ENCODE results near the gene CALHM5.
A peak's percentile ranks its signal among the peaks of the same experiment; 100 is the strongest.

Gene CALHM5

GRCh38 chr6:116512111-116512559, 696 bp downstream of the CALHM5 start:
- no peak for DNase-seq

GRCh38 chr6:116512734-116513133, 1.3 kb downstream of the CALHM5 start:
- no peak for DNase-seq

- no peak for DNase-seq
Observed at GRCh38 chr6:116513224-116513875, 1.9 kb downstream of the CALHM5 start.

- no peak for DNase-seq
Observed at GRCh38 chr6:116514111-116514510, 2.7 kb downstream of the CALHM5 start.

DNA sequence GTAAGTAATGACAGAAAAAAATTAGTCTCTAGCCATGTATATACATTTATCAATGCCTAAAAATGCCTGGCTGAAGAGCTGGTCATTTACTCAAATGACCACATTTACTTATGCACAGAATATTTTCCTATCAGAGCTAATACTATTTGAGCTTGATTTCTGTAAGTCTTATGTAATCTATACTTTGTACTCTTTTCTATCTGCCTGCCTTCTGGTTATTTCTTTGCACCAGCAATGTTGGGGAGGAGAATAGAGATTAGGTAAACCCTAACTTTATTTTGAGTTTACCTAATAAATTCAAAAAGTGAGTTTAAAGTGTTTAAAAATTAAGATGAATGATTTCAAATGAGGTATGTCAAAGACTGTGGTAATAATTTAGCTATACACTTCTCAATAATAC, 3.7 kb downstream of the CALHM5 start:
- no peak for DNase-seq

DNA sequence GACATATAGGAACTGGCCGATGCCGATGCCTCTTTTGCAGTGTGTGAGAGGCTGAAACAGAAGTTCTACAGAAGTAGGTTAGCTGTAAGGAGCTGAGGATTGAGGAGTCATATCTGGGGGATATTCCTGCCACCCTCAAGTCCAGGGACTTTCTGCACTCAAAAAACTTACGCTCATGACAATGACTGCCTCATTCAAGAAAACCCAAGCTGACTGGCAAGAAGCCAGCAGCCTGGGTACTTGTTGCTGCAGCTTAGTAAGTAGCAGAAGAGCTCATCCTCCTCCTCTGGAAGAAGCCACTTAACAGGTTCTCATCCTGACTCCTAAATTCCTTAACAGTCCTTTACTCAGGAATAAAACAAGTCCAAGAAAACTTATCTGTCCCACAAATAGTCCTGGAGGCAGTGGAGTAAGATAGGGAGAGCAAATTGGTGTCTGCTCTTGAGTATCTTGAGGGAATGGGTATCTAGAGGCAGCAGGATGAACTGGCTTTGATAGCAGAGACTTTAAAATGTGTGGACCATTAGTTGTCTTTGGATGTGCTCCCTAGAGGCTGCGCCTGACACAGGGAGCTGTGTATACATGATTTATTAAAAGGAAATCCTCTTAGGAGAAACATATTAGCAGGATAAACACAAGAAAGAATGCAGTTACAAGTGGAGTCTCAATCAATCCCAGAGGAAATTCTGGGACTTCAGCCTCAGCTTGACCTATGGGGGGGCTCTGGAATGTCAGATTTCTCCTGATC, 7.4 kb downstream of the CALHM5 start:
- no peak for DNase-seq

GRCh38 chr6:116522896-116523295, 11.5 kb downstream of the CALHM5 start:
- DNase-seq, result no peak

DNA sequence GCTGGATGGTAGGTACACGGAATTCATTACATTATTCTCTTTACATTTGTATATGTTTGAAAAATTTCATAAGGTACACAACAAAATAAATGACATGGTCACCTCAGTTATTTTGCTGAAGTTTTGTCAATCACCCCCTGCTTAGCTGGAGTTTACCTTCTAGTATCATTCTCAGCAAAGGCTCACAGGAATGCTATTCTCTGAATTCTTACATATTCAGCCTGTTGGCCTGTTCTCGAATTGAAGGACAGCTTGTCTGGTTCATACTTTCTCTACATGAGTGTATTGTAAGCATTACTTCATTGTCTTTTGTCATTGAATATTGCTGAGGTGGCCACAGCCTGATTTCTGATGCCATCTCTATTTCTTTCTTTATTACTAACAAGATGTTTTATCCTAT, 12.8 kb downstream of the CALHM5 start:
- DNase-seq, result no peak

- no peak for DNase-seq
Observed at GRCh38 chr6:116528133-116528532, 16.7 kb downstream of the CALHM5 start.

DNA sequence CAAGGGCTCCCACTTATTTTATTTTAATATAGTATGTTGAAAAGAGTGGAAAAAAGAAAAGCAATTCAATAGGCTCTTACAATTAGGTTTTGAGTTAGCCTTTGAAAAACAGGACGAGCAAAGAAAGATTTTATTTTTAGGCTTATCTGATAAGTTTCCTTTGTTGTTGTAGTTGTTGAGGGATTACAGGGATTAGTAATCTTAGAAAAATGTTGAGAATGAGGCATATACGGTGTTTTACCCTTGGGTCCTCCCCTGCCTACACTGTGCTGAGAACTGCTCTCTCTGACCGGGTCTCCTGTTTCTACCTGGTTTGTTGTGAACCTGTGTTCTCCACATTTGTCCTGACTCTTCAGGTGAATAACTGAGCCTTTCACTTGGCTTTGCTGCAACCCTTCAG, 17.3 kb downstream of the CALHM5 start:
- DNase-seq, result no peak

GRCh38 chr6:116529466-116530290, 18.2 kb downstream of the CALHM5 start:
- no peak for DNase-seq

GRCh38 chr6:116530436-116530835, 19.0 kb downstream of the CALHM5 start:
- no peak for DNase-seq

DNA sequence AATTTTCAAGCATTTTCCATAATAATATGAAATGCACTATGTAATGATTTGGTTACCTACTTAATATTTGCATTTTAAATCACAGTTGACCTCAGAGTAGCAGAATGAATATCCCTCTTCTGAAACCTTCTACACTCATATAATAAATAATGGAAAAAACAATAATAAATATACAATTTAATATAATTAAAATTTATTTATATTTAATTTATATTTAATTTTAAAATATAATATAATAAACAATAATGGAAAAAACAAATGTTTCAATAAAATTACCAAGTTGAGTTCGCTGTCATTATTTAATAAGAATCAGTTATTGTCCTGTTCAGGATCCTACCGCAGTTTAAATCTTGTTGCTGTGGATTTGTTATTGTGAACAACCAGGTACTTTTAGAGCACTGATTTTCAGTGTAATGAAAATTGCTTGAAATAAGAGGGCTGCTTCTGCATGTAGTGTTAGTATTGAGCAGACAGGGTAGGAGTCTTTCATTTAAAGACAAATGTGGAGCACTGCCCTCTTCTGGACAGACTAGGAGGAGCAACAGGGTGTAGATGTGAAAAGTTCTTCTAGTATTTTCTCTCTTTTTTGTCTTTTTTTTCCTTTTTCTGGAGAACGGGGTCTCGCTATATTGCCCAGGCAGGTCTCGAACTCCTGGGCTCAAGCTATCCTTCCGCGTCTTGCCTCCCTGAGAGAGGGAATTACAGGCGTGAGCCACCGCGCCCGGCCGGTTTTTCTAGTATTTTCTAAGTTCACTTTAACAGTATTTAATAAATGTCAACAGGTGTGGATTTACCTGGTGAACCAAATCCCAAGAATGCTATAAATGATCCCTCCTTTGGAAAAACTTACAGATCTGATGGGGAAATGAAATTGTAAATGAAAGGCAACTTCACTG, 20.5 kb downstream of the CALHM5 start:
- peak; percentile 52 for DNase-seq

- DNase-seq, result no peak
Observed at GRCh38 chr6:116533233-116533957, 22.0 kb downstream of the CALHM5 start.

GRCh38 chr6:116535109-116535508, 23.7 kb downstream of the CALHM5 start:
- DNase-seq, result no peak

DNA sequence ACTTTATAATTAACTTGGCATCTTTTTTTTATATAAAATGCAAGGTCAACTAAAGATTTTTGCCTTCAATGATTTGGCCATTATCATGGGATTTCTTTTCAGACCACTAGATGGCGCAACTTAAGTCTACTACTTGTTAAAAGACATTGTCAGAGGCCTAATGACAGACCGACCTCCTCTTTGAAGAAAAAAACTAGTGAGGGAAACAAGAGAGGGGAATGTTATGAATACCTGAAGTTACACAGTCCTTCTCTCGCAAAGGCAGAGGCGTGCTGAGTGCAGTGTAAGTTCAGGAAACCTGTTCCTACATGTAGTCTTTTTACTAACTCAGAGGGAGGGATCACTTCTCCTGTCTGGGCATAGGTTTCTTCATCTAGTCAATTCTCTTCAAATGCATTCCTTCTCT, 24.8 kb downstream of the CALHM5 start:
- peak; percentile 19 for DNase-seq

GRCh38 chr6:116542426-116542825, 31.0 kb downstream of the CALHM5 start:
- no peak for DNase-seq

DNA sequence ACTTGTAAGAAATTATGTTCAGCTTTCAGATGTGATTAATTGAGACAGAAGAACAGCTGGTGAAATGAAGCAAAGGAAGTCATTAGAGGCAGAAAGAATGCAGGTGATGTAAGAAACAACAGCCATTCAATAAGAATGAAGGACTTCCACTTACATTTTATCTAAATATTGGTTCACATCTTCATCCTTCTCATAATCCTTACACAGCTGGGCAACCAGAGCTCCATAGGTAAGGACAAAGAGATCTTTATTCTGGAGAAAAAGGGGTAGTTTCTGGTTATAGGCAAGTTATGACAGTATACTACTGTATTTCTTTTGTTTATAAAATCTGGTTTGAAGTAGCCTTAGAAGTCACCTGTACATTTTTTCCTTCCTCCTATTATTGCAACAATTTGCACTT, 31.7 kb downstream of the CALHM5 start:
- DNase-seq, result no peak

DNA sequence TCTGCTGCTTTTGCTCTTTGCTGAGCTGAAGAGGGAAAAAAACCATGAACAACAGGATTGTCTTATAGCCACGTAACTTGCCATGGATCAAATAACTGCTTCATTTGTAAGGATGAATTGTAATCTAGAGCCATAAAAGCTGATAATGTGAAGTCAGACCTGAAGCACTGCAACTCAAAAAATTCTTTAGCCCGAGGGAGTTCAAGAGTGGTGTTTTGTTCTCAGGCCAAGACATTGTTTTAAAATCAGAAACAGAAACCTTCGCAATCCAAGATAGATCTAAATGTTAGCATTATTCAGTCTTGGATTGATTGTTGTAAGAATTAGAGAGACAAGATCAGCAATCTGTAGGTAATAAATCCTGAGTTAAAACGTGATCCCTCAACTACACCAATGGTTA, 34.2 kb downstream of the CALHM5 start, which contains the start of gene TRAPPC3L:
Gene TRAPPC3L, minus strand, starts transcription at position 34 of the 400 bp plus-strand sequence. CDS start 170 bp downstream, outside the sequence.
- DNase-seq, result no peak

- no peak for DNase-seq
Observed at GRCh38 chr6:116547358-116547757, 35.9 kb downstream of the CALHM5 start.

DNA sequence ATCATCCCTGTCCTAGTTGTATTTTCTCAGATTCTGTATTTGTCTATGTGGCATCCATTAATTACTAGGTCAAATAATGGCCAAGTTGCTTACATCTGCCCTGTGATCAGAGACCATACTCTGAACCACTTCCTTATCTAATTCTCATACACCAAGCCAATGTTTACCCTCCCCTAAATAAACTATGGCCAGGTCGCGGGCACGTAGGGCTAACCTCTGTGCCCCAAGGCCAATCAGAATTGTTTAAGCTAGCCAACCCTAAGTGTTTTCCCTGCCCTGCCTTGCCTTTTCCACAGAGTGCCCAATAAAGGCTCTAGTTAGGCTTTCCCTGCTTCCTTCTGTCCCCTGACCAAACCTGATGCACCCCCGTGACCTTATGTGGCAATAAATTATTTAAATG, 39.4 kb downstream of the CALHM5 start:
- no peak for DNase-seq

DNA sequence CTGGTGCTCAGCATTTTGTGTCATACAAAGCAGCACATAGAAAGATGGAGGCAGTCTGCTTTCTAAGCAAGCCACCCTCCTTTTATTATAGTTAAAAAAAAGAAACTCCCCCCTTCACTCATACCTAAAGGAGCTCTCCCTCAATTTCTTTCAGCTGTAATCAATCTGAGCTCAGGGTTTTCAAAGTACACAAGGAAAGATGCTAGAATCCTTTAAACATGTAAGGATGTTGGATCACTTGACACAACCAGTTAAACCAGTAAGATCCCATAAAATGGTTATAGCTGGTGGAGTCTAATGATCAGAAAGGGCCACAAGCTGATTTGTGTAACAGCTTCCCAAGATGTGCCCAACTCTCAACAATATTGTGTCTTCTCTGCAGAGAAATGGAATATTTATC, 42.0 kb downstream of the CALHM5 start, which contains the start of gene CALHM4:
Gene CALHM4, plus strand, starts transcription at position 301 of the 400 bp plus-strand sequence. Its CDS starts 43 bp downstream, at position 344.
- DNase-seq, result no peak
